Lung microvascular endothelial cell (primary cell): ENCODE results near the gene PPP1R12C. TPM values are rescaled to one million over a fixed set of nuclear protein-coding genes. Genes with fewer than 3 reads are reported as not detected.
"Not testable (repeated sequence)": the region's sequence is repeated elsewhere in the genome, so short reads cannot be mapped to it uniquely, and the experiment has no call there.

ENCODE experiments used
- DNase-seq, 2 donors: peaks; one replicate each; pipeline versions ENCODE4 v3.0.0 to v3.0.0-alpha.2; 2010; ENCODE audit warnings: low read depth in 2 of 2
- total RNA-seq: library from RNA; depleted of rRNA; stranded (reverse); fragments of >200 nt; gene quantifications from 2 replicates; pipeline ENCODE4 v1.2.1, GENCODE V29; 2014

Gene PPP1R12C
- 18.1 and 25.8 TPM in 2 replicates for total RNA-seq

DNA sequence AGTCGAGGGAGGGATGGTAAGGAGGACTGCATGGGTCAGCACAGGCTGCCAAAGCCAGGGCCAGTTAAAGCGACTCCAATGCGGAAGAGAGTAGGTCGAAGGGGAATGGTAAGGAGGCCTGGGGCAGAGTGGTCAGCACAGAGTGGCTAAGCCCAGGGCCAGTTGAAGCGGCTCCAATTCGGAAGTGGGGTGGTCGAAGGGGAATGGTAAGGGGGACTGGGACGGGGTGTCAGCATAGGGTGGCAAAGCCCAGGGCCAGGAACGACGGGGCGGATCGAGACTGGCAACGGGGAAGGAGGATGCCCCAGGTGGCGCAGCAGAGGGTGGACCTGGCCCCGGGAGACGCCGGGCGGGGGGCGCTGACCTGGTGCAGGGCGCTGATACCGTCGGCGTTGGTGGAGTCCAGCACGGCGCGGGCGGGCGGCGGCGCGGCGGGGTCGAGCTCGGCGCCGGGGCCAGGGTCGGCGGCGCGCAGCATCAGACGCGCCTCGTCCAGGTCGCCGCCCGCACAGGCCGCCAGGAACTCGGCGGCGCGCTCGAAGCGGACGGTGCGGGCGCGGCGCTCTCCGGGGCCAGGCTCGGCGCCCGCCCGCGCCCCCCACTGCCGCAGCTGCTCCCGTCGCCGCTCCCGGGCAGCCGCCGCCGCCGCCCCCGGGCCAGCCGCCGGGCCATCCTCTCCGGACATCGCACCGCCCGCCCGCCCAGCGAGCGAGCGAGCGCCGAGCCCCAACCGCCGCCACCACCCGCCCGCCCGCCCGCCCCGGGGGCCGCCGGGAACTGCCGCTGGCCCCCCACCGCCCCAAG is at the start of gene PPP1R12C:
PPP1R12C (minus strand) TSS at position 779 of the 804 bp plus-strand sequence; CDS start at position 685, 94 bp downstream.
- peak; percentile 24 to 33 for DNase-seq

DNA sequence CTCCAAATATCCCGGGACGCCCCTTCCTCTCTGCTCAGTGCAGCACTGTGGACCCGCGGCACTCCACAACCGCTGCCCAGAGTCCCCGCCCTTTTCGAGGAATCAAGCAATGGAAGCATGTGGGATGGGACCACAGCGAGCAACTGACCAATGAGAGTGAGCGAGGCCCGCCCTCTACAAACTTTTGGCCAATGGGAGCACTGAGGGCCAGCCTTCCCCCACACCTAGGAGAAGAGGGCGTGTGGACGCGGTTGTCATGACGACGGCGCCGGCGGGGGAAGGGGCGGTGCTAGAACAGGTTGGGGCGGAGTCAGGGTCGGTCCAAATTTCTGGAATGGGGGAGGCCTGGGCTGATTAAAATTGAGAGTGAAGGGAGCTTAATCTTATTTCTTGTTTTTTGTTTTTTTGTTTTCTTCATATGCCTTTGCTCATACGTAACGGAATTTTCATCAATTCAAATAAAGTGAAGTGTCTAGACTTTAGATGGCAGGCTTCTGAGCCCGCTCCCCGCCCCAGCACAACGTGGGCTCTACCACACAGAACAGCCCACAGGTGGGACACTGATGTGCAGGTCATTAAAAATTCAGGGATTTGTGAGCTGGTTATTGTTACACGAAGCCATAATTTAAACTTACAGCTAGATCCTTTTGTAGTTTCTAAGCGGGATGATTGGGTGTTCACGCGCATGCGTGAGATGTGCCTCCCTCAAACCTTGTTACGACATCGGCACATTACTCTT is 49.3 kb upstream of the PPP1R12C start, which contains the start of gene DNAAF3:
DNAAF3 (minus strand) TSS at position 84 of the 739 bp plus-strand sequence. CDS start 200 bp downstream, outside the sequence.
- peak; percentile 98 to 99 for DNase-seq

DNA sequence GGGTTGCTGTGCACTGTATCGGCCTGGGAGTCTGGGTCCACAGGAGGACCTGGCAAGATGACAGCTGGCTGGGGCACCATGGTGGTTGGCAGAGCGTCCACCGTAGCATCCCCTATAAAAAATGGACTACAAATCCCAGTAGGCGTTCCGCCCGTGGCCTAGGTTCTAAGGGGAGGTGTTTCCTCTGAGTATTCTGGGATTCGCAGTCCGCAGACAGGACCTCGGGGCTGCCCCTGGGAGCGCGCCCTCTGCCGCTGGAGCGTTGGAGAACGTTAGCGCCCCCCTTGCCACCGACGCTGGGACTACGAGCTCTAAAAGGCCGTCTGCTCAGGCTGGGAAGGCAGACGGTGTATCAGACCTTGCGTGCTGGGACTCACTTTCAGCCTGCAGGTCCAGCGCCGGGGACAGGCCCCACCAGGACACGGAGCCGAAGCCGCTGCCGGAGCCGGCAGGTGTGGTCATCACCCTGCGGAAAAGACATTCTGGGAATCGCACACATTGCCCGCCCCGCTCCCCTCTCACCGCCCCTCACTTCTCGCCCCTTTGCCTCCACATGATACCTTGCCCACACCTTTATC is 48.6 kb upstream of the PPP1R12C start:
- DNase-seq = peak; percentile 81 to 90

DNA sequence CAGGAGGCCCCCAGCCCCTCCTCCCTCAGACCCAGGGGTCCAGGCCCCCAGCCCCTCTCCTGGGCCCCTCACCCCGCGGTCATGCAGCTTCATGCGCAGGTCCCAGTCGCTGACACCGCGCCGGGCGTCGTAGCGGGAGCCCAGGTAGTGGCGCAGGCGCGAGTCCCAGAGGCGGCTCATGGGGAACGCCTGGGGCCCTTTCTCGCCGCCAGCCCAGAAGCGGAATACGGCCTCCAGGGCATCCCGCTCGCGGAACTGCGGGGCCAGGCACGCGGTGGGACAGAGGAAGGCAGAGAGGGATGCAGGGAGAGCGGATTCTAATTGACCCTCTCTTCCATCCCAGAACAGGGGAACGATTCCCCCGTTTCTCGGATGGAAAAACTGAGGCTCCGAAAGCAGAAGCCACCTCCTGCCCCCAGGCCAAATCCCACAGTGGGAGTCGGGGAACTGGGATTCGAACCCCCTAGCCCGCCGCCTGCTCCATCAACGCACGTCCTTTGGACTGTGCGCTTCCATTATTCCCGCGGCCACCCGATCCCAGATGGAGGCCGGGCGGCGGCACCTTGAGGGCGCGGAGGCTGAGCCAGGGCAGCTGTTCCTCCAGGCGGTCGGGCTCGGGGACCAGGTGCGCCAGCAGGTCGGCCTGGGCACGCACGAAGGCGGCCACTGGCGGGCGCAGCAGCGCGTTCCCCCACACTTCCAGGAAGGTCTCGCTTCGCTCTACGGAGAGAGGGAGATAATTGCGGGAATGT is 44.3 kb upstream of the PPP1R12C start:
- no peak for DNase-seq

DNA sequence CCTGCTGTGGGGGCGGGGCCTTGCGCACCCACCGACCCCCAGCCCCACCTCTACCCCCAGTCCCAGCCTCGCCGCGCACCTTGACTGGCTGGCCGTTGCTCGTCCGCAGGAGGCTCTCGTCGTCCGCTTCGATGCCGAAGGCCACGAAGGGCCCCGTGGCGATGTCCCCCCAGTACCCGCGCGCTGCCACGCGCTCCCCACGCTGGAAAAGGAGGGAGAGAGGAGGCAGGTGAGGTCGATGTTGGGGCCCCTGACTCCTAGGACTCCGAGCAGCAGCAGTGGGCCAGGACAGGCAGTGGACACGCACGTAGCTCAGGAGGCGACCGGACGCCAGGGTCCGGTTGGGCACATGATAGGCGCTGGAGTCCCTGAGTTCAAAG is 43.5 kb upstream of the PPP1R12C start:
- DNase-seq = no peak

DNA sequence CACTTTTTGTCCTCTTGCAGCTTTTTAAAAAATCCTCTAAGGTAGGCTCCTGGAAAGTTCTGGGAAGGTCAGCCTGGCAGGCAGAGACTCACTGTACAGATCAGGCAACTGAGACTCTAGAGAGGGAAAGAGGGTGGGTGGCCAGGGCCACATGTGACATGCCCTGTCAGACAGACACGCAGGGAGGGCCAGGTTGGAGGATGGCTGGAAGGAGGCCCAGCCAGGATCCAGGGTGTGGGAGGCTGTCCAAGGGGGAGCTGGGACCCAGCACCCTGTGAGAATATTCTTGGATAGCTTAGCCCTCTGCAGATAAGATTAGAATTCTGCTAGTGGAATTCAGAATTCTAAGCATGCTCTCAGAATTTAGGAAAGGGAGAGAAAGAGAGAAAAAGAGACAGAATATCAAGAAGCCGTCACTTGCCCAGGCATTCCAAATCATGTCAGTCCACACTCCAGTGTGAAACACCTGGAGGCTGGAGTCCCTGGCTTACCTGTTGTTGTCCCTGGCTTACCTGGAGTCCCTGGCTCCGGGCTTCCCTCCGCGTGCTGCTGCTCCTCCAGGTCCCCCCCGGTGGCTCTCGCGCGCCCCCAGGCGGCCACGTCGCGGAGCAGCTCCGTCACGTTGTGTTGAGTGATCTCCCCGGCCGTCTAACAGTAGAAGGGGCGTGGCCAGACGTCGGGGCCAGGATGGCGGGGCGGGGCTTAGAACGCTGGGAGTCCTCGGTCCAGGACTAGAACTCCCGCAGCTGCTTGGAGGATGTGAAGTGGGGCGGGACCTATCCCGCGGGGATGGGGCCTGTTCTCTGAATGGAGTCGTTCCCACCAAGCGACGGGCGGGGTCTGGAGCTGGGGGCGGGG is 42.9 kb upstream of the PPP1R12C start:
- peak; percentile 85 to 88 for DNase-seq

DNA sequence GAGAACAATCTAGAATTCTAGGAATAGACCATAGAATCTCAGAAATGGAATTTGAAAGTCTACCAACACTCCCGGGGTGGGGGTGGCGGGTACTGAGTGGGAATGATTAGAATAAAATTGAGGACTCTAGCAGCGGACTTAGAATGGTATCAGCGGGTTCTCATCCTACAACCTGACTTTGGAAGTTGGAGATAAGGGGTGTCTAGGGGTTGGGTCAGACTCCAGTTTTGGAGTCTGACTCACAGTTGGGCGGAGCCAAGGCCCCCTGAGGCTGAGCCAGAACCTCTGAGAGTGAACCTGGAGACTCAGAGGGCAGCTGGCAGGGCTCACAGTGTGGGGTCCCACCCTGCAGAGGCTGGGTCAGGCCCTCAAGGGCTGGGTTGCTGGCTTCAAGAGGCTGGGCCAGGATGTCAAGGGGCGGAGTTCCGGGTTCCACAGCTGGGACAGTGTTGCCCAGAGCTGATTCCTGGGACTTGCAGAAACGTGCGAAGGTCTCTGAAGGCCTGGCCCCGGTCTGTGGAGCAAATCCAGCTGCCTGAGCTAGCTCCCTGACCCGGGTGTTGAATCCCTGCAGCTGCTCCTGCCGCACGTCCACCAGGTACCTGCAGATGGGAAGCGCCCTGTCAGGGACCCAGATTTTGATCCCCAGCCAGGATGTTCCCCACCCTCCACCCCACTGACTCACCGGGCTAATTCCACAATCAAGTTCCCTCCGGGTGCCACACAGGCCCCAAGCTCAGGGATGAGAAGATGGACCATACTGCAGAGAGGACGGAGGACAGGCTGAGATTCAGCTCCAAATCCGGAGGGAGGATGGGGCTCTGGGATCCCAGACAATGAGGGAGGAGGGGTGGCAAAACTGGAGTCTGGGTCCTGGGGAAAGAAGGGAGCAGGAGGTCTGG is 41.7 kb upstream of the PPP1R12C start:
- no peak for DNase-seq

DNA sequence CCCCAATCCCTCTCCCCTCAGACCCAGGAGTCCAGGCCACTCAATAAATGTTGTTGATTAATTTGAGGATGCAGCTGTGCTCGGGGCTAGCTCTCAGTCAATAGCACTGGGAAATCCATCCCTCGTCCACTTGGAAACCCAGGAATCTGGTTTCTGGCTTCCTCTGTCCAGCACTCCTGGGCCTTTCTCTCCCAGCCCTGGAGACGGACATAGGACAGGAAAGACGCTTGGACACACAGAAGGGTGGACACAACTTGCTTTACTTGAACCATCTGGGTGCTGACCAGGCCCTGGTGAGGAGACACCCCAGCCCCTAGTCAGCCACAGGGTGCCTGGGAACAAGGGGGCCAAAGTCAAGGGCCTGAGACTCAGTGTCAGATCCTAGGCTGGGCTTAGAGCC is 41.0 kb upstream of the PPP1R12C start:
- no peak for DNase-seq

DNA sequence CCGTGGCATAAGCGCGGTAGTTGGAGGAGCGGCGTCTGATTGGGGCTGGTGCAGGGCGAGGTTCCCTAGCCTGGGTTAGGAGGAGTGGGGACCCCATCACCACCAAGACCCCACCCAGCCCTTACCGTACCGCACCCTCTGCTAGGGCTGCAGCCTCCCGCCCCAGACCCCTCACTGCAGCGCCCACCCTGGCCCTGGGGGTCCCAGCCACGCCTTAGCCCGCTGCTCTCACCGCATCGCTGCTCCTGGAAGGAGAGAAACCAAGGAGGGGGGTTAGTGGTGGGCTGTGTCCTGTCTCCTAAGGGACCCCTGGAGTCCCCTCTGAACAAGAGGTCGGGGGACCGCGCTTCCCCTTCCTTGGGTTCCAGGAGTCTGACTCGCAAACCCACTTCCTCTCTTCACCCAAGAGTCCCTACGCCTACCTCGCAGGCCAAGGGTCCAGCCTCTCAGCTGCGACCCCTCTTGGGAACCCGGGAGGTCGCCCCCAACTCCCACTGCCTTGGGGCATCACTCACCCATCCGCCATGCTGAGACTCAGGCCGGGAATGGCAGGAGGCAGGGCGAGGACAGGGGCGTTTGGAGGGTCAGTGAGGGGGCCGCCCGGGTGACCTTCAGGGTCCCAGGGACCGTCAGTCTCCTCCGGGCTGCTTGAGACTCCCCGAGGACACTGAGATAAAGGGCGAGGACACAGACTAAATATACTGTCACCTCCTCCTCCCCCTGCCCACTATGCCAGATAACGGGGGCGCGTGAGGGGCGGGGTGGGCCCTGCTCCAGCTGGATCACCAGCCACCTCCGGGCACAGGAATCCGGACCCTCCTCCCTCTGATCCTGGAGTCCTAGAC is 39.8 kb upstream of the PPP1R12C start, which contains the start of gene TNNI3:
TNNI3 (minus strand) TSS at position 669 of the 845 bp plus-strand sequence; CDS start at position 526, 143 bp downstream.
- DNase-seq = no peak

DNA sequence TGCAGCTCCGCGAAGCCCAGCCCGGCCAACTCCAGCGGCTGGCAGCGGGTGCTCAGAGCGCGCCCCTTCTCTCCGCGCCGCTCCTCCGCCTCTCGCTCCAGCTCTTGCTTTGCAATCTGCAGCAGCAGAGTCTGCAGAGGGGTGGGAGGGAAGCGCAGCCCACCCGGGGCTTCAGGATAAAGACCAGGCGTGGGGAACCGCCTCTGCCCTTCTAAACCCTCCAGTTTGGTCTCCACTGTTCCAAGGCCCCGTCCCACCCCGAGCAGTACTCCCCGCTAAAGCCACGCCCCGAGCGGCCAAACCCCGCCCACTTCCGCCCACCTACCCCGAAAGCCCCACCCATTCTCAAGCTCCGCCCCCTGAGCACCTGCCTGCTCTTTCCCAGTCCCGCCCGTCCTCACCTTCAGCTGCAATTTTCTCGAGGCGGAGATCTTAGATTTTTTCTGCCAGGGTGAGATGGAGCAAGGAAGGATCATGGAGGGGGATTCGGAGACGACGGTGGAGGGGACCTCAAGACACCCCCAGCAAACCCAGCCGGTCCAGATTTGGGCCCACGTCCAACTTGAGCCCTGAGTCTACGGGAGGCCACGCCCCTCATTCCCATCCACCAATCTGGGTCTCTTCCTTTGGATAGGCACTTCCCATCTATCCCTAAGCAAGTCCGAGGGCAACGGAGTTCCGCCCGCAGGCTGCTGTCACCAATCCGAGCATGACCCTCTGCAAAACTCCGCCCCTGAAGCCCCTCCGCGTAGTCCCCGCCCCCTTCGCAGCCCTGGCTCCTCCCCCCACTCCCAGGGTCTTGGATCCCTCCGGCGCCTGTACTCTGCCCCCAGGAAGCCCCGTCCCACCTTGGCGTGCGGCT is 39.0 kb upstream of the PPP1R12C start:
- DNase-seq = peak; percentile 45 to 47

DNA sequence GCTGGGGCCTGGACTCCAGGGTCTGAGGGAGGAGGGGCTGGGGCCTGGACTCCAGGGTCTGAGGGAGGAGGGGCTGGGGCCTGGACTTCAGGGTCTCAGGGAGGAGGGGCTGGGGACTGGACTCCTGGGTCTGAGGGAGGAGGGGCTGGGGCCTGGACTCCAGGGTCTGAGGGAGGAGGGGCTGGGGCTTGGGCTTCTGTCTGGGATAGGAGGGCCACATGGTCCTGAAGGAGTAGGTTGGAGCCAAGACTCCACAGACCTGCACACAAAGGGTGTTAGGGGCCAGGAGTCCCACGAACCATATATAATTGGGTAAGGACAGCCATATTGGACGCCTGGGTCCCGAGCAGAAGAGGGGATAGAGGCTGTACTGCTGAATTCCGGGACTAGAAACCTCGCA is 38.3 kb upstream of the PPP1R12C start:
- not testable (repeated sequence) for DNase-seq

DNA sequence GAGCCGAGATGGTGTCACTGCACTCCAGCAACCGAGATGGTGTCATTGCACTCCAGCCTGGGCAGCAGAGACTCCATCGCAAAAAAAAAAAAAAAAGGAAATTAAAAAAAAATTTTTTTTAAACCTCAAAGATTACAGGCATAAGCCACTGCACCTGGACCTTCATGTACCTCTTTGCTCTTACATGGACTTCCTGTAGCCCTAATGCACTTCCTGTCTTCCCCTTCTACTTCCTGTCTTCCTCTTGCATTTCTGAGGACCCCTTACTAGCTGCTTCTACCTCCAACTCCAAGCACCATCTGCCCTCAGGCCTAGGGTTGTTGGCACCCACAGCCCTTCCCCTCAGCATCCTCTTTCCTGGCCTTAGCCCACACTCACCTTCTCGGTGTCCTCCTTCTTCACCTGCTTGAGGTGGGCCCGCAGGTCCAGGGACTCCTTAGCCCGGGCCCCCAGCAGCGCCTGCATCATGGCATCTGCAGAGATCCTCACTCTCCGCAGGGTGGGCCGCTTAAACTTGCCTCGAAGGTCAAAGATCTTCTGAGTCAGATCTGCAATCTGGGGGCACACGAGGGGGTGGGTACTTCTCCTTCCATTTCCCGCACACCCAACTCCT is 36.3 kb upstream of the PPP1R12C start:
- no peak for DNase-seq

DNA sequence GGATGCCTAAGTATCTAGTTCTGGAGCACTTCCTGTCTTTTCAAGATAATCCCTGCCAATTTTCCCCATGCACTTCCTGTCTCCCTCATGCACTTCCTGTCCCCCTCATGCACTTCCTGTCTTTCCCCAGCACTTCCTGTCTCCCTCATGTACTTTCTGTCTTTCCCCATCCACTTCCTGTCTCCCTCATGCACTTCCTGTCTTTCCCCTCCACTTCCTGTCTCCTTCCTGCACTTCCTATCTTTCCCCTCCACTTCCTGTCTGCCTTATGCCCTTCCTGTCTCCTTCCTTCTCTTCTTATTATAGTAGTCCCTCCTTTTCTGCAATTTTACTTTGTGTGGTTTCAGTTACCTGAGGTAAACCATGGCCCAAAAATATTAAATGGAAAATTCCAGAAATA is 34.6 kb upstream of the PPP1R12C start:
- no peak for DNase-seq

DNA sequence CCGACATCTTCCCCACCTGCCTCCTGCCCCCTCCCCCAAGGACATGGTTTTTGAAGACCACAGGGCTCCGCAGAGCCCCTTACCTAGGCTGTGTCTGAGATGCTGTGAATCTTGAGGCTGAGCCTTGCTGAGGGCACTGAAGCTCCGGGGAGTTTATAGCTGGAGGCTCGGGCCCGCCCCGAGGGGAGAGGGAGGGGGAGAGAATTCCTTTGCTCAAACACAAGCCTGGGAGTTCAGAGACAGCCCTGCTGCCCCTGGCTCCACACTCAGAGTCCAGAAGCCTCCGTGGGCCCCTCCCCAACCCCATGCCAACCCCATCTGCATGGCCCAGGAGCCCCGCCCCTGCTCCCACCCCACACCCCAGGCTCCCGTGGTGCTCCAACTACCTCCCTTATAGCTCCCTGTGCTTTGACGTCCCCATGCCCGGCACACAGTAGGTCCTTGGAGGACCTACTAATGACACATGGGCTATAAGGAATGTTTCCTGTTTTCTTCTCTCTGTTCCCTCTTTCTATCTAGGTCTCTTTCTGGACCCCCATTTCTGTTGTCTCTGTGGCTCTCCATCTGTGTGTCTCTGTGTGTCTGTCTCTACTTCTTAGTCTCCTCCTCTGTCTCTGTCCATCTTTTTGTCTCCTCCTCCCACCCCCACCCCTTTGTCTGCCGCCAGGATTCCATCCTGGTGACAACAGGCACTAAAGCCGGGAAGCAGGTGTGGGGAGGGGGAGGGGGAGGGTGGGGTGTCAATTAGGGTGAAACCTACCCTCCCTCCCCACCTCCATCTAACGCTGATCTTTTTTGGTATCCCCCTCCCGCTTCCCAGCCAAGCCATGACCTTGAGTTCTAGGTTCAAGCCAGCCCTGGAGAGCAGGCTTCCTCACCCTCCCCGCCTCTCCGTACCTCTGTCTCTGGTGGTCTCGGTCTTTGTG is 31.9 kb upstream of the PPP1R12C start, which contains the start of gene TNNT1:
TNNT1 (minus strand) TSS at position 129 of the 926 bp plus-strand sequence. CDS start 2,049 bp downstream, outside the sequence.
- DNase-seq = no peak

DNA sequence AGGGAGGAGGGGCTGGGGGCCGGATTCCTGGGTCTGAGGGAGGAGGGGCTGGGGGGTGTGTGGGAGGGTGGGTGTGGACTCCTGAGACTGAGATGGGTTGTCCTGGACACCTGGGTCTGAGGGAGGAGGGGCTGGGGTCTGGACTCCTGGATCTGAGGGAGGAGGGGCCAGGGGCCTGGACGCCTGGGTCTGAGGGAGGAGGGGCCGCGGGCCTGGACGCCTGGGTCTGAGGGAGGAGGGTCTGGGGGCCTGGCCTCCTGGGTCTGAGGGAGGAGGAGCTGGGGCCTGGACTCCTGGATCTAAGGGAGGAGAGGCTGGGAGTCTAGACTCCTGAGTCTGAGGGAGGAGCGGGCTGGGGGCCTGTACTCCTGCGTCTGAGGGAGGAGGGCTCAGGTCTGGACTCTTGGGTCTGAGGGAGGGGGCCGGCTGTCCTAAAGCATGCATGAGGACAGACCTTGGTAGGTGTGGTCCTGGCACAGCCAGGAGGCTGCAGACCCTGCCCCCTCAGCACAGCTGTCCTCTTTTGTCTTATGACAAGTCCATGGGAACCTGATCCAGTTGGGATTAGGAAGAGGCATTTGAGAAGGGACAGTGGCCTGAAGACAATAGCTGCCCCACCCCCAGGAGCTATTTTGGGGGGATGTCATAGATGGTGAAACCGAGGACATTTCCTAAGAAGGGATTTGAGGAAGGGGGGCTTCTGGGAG is 30.3 kb upstream of the PPP1R12C start:
- DNase-seq = no peak
